HG02588 (cell line): ENCODE measurements around the gene E2F8.

Source experiments
- ATAC-seq: cut with Tn5 transposase; IDR thresholded peaks from one replicate; pipeline ENCODE4 v1.9.1; 2021; ENCODE audit warnings: mild to moderate bottlenecking, moderate library complexity; ENCODE audit not compliant: unreplicated experiment

E2F8 gene

GRCh38 chr11:19225123-19225522 is 15.6 kb downstream of the E2F8 start:
- ATAC-seq, result no peak

- no peak for ATAC-seq
These were observed 19.6 kb downstream of the E2F8 start for GRCh38 chr11:19220903-19221724.

GRCh38 chr11:19218786-19219460 is 21.8 kb downstream of the E2F8 start:
- ATAC-seq, result no peak

GRCh38 chr11:19218216-19218615 is 22.5 kb downstream of the E2F8 start:
- no peak for ATAC-seq

- ATAC-seq, result no peak
These were observed 23.9 kb downstream of the E2F8 start for GRCh38 chr11:19216709-19217374.

- no peak for ATAC-seq
These were observed 24.7 kb downstream of the E2F8 start for GRCh38 chr11:19216021-19216420.

GRCh38 chr11:19209617-19210370 is 31.0 kb downstream of the E2F8 start:
- ATAC-seq, result no peak

GRCh38 chr11:19208959-19209546 is 31.7 kb downstream of the E2F8 start:
- no peak for ATAC-seq

GRCh38 chr11:19208181-19208580 is 32.6 kb downstream of the E2F8 start:
- no peak for ATAC-seq

GRCh38 chr11:19204836-19205235 is 35.9 kb downstream of the E2F8 start:
- no peak for ATAC-seq

- ATAC-seq, result no peak
These were observed 38.8 kb downstream of the E2F8 start, which contains the start of gene CSRP3 for GRCh38 chr11:19201737-19202605. TSS of gene CSRP3 (minus strand) at chr11:19201983. CDS start at chr11:19192448, 9,535 bp downstream.

- no peak for ATAC-seq
These were observed 40.1 kb downstream of the E2F8 start for GRCh38 chr11:19200410-19201201.

GRCh38 chr11:19199771-19200170 is 41.0 kb downstream of the E2F8 start:
- ATAC-seq, result no peak

- ATAC-seq, result no peak
These were observed 41.7 kb downstream of the E2F8 start for GRCh38 chr11:19199048-19199447.

- no peak for ATAC-seq
These were observed 44.3 kb downstream of the E2F8 start for GRCh38 chr11:19196432-19196831.

- no peak for ATAC-seq
These were observed 46.0 kb downstream of the E2F8 start for GRCh38 chr11:19194620-19195308.

- no peak for ATAC-seq
These were observed 46.8 kb downstream of the E2F8 start for GRCh38 chr11:19193916-19194315.

GRCh38 chr11:19191530-19192169 is 49.1 kb downstream of the E2F8 start:
- ATAC-seq, result no peak
